Keratinocyte (primary cell): ENCODE data around the gene SLC4A1AP.

ENCODE experiments used
- CTCF ChIP-seq, 3 experiments: IDR thresholded peaks in 1 of 3; conservative IDR thresholded peaks in 1 of 3; optimal IDR thresholded peaks in 1 of 3; 2 replicates in 2 of 3; 3 replicates in 1 of 3; pipeline versions ENCODE3 to v1.5.1; 2011; ENCODE audit warnings: low read length in 3 of 3, mild to moderate bottlenecking in 3 of 3, moderate library complexity in 2 of 3, control low read depth in 1 of 3, inconsistent platforms in 1 of 3; ENCODE audit not compliant: insufficient read depth in 2 of 3; ENCODE audit errors: extremely low read depth in 1 of 3
- EZH2 ChIP-seq: IDR thresholded peaks from one replicate; pipeline ENCODE4 v1.6.1; 2012; ENCODE audit warnings: inconsistent platforms, mild to moderate bottlenecking, low read length, moderate library complexity

DNA sequence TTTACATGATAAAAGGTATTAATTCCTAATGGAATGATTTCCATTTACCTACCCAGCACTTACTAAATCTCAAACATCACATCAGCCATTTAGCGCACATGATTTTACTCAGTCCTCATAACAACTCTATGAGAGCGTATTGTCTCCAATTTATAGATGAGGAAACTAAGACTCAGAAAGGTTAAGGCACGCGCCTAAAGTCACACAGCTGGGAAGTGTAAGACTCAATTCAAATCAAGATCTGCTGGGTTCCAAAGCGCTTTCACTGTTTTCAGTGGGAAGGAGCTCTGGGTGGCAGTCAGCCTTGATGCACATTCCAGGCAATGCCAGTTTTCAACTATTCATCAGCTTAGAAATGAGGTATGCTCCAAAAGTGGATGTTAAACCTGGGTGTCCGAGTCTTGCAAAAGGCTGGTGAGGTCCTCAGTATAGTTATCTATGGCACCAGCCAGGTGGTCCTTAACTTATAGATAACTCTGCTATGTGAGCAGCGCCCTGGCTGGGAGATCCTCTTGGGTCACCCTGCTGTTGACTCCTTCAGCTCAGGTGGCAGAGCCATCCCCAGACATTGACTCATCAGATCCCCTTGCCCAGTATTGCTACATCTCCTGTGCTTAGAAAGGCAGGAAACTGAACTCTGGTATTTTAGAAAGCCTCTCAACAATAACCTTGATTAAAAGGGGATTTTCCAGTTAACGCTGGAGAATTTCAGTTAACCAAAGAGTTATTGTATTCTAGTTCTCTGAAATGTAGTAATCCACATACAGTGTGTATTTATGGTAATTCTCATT is 47.1 kb downstream of the SLC4A1AP start:
- no peak for TF ChIP-seq CTCF (optimal IDR thresholded peaks at IDR 0.05 in 1 of 3, IDR thresholded peaks at IDR 0.05 in 1 of 3, conservative IDR thresholded peaks at IDR 0.05 in 1 of 3; ENCODE audit: extremely low read depth in 1 of 3, insufficient read depth in 2 of 3, low read length in 3 of 3)
- no peak for TF ChIP-seq EZH2
